ENCODE measurements around the gene APOL5.

- no peak for TF ChIP-seq CTCF (IDR thresholded peaks at IDR 0.05; ENCODE audit: insufficient read depth, low read length, poor library complexity, severe bottlenecking)
- no peak for TF ChIP-seq EZH2phosphoT487 (conservative IDR thresholded peaks at IDR 0.05; ENCODE audit: low read length)
Measured at GRCh38 chr22:35681454-35682052, 36.1 kb upstream of the APOL5 start.

Data from SU-DHL-6 (cell line).